A673 (cell line): ENCODE results near the gene CTDNEP1.

Experiments used
- CTCF ChIP-seq: fragments of 300-800, 200-600 bp; sonication (generic); conservative IDR thresholded peaks from 2 replicates; pipeline ENCODE4 v1.5.1; 2017; ENCODE audit warnings: low read depth, mild to moderate bottlenecking, antibody characterized with exemption, low read length, moderate library complexity, mixed read lengths
- EZH2 ChIP-seq: fragments of 200-600 bp; sonication (generic); IDR thresholded peaks from 2 replicates; pipeline ENCODE4 v1.6.1; 2017; ENCODE audit warnings: borderline replicate concordance, low read depth, mild to moderate bottlenecking, mixed read lengths, antibody characterized with exemption, low read length; ENCODE audit not compliant: poor library complexity, severe bottlenecking

- TF ChIP-seq CTCF (no peak), EZH2 (no peak)
Measured at GRCh38 chr17:7293816-7294613, 42.5 kb upstream of the CTDNEP1 start.
